ENCODE results near the gene MYOM3. TPM values are rescaled to one million over a fixed set of nuclear protein-coding genes. Genes with fewer than 3 reads are reported as not detected.

MYOM3 gene
- total and polyA plus RNA-seq, 7 donors = under 0.01 to 3.7 (median 3.0) TPM; not detected in 2

GRCh38 chr1:24007079-24007478, 104.9 kb downstream of the MYOM3 start:
- H3K27me3 ChIP-seq = no peaks in the 10 kb centered on the region
- intact Hi-C loops (cut with DNase I) = no loop called here
- H3K27ac ChIP-seq = no peak overlapping the region
- no peaks in the 10 kb centered on the region for H3K36me3 ChIP-seq
- H3K4me1 ChIP-seq = no peaks in the 10 kb centered on the region
- H3K9me3 ChIP-seq = no peaks in the 10 kb centered on the region
- no peak overlapping the region for H3K4me3 ChIP-seq
- no peak for DNase-seq
- TF ChIP-seq POLR2AphosphoS5 (IDR thresholded peaks at IDR 0.05) = no peak
- no peak for TF ChIP-seq EP300 (IDR thresholded peaks at IDR 0.05)
- TF ChIP-seq CTCF (IDR thresholded peaks at IDR 0.05) = no peak
- no peak for TF ChIP-seq POLR2A (IDR thresholded peaks at IDR 0.05)

Other genes starting within 250 kb of the MYOM3 start
- 10 to 100 TPM; 14.1 to 28.9 (median 21.8) TPM for gene FUCA1, start 243.8 kb downstream of the MYOM3 start, total RNA-seq
- 100 to 1,000 TPM in 1 of 3 donors, 10 to 100 TPM in 2; 46.2 to 260 (median 83.1) TPM for gene FUCA1, start 243.8 kb downstream of the MYOM3 start, polyA plus RNA-seq
- gene CNR2, start 198.8 kb downstream of the MYOM3 start, total RNA-seq = not detected
- gene CNR2, start 198.8 kb downstream of the MYOM3 start, polyA plus RNA-seq = 1 to 10 TPM in 1 of 3 donors, under 1 TPM in 1, not detected in 1; 0.23 to 4.2 TPM
- 100 to 1,000 TPM; 111 to 198 (median 154) TPM for gene PNRC2, start 152.3 kb downstream of the MYOM3 start, total RNA-seq
- gene PNRC2, start 152.3 kb downstream of the MYOM3 start, polyA plus RNA-seq = 100 to 1,000 TPM; 104 to 223 (median 162) TPM
- 100 to 1,000 TPM in 1 of 4 donors, 10 to 100 TPM in 3; 80.6 to 105 (median 93.9) TPM for gene SRSF10, start 131.8 kb downstream of the MYOM3 start, total RNA-seq
- 10 to 100 TPM; 42.6 to 61.5 (median 55.9) TPM for gene SRSF10, start 131.8 kb downstream of the MYOM3 start, polyA plus RNA-seq
- under 1 TPM in 2 of 4 donors, not detected in 2; 0.16 to 0.36 TPM for gene IL22RA1, start 31.0 kb upstream of the MYOM3 start, total RNA-seq
- 10 to 100 TPM in 2 of 3 donors, 1 to 10 TPM in 1; 7.2 to 18.5 (median 11.8) TPM for gene IL22RA1, start 31.0 kb upstream of the MYOM3 start, polyA plus RNA-seq
- gene IFNLR1, start 75.2 kb upstream of the MYOM3 start, total RNA-seq = 1 to 10 TPM in 1 of 4 donors, under 1 TPM in 1, not detected in 2; 0.28 to 1.4 TPM
- 1 to 10 TPM; 4.2 to 8.7 (median 6.7) TPM for gene IFNLR1, start 75.2 kb upstream of the MYOM3 start, polyA plus RNA-seq
- gene GRHL3, start 207.2 kb upstream of the MYOM3 start, total RNA-seq = not detected
- gene GRHL3, start 207.2 kb upstream of the MYOM3 start, polyA plus RNA-seq = under 1 TPM in 2 of 3 donors, not detected in 1; 0.23 to 0.63 TPM